ENCODE results near the gene BEST2.
A peak's percentile ranks its signal among the peaks of the same experiment; 100 is the strongest.
"Not testable (repeated sequence)": the region's sequence is repeated elsewhere in the genome, so short reads cannot be mapped to it uniquely, and the experiment has no call there.

The BEST2 gene

DNA sequence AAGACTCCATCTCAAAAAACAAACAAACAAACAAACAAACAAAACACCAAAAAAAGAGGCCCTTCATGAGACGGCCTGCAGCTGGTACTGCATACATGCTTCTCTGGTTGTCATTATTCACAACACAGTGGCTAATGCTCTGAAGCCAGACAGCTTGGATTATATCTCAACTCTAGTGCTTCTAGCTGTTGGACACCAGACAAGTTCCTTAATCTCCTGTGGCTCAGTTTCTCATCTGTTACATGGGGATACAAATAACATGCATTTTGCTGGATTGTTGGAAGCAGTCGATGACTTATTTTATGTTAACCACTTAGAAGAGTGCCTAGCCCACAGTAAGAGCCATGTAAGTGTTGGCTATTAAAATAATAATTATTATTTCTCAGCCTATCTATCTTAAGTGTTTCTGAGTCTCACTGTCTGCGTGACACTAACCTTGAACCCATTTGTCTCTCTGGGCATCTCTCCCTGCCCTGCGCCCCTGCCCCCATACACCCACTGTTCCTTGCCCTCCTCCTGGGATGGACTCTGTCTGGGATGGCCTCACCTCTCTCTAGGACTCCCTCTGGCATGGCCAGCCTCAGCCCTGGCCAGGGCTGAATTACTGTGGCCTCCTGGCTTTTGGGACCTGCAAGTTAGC, 36.6 kb downstream of the BEST2 start:
- DNase-seq = peak; percentile 56

- DNase-seq = peak; percentile 96
Observed at GRCh38 chr19:12788682-12789097, 37.1 kb downstream of the BEST2 start.

GRCh38 chr19:12789098-12789903, 37.7 kb downstream of the BEST2 start:
- DNase-seq = peak; percentile 95

DNA sequence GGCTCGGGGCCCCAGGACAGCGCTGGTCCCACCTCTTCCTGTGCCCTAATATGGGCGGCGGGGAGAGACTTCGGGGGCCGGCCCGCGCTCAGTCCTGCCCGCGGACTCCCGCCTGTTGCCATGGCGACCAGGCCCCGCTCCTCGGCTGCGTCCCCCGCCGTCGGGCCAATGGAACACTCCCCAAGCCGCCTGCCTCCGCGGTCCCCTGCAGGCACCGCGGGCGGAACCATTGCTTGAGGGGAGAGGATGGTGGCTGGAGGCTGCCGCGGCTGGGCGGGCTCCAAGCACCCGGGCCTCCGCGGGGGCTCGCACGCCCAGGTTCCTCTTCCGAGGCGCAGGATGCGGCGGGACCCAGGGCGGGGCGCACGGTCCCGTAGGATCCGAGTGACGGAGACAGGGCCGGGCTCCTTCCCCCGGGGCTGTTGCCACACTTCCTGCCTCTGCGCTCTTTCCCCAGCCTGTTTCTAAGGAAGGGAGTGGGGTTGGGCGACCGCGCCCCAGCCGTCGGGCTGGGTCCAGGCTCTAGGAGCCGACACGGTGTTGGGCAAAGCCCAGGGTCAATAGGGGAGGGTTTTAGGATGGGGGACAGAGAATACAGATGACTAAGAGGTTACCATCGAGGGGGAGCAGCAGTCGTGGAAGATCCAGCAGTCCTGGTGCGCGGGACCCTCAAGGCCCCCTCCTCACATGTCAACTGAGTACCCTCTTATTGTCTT, 38.5 kb downstream of the BEST2 start:
- peak; percentile 99 for DNase-seq

DNA sequence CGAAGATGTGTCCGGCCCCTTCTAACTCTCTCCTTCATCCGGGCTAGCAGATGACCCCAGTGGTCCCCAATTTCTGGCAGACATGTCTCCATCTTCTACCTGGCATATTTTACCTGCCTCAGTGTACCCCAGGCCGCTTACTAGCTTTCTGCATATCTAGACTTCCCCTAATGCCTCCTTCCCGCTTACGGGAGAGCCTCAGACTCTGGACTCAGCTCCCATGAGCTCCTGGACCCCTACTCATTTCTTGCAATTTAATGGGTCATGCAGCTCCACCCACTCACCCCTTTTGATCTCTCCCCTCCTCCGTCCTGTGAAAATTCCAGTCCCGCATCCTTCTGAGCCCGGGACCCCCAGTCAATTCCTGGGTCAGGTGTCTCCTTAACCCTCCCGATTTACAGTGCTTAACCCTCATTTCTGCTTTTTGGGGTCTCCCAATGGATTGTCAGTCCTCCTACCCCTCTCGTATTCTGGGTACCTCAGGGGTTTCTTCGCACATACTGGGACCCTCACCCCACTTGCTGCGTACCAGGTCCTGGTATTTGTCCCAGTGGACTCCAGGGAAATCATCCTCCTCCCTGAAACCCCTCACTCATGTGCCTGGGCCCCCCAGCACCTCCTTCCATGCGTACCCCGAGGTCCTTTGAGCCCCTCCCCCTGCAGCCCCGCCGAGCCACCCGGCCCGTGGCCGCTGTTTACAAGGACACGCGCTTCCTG, 39.2 kb downstream of the BEST2 start:
- DNase-seq = peak; percentile 58

GRCh38 chr19:12791345-12792050, 39.9 kb downstream of the BEST2 start, which contains the start of gene JUNB:
Gene JUNB, plus strand, starts transcription at chr19:12791486. Its CDS starts 286 bp downstream, at chr19:12791772.
- peak; percentile 99 for DNase-seq

DNA sequence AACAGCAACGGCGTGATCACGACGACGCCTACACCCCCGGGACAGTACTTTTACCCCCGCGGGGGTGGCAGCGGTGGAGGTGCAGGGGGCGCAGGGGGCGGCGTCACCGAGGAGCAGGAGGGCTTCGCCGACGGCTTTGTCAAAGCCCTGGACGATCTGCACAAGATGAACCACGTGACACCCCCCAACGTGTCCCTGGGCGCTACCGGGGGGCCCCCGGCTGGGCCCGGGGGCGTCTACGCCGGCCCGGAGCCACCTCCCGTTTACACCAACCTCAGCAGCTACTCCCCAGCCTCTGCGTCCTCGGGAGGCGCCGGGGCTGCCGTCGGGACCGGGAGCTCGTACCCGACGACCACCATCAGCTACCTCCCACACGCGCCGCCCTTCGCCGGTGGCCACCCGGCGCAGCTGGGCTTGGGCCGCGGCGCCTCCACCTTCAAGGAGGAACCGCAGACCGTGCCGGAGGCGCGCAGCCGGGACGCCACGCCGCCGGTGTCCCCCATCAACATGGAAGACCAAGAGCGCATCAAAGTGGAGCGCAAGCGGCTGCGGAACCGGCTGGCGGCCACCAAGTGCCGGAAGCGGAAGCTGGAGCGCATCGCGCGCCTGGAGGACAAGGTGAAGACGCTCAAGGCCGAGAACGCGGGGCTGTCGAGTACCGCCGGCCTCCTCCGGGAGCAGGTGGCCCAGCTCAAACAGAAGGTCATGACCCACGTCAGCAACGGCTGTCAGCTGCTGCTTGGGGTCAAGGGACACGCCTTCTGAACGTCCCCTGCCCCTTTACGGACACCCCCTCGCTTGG, 40.7 kb downstream of the BEST2 start:
- peak; percentile 89 for DNase-seq

DNA sequence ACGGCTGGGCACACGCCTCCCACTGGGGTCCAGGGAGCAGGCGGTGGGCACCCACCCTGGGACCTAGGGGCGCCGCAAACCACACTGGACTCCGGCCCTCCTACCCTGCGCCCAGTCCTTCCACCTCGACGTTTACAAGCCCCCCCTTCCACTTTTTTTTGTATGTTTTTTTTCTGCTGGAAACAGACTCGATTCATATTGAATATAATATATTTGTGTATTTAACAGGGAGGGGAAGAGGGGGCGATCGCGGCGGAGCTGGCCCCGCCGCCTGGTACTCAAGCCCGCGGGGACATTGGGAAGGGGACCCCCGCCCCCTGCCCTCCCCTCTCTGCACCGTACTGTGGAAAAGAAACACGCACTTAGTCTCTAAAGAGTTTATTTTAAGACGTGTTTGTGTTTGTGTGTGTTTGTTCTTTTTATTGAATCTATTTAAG, 41.3 kb downstream of the BEST2 start:
- DNase-seq = peak; percentile 66

DNA sequence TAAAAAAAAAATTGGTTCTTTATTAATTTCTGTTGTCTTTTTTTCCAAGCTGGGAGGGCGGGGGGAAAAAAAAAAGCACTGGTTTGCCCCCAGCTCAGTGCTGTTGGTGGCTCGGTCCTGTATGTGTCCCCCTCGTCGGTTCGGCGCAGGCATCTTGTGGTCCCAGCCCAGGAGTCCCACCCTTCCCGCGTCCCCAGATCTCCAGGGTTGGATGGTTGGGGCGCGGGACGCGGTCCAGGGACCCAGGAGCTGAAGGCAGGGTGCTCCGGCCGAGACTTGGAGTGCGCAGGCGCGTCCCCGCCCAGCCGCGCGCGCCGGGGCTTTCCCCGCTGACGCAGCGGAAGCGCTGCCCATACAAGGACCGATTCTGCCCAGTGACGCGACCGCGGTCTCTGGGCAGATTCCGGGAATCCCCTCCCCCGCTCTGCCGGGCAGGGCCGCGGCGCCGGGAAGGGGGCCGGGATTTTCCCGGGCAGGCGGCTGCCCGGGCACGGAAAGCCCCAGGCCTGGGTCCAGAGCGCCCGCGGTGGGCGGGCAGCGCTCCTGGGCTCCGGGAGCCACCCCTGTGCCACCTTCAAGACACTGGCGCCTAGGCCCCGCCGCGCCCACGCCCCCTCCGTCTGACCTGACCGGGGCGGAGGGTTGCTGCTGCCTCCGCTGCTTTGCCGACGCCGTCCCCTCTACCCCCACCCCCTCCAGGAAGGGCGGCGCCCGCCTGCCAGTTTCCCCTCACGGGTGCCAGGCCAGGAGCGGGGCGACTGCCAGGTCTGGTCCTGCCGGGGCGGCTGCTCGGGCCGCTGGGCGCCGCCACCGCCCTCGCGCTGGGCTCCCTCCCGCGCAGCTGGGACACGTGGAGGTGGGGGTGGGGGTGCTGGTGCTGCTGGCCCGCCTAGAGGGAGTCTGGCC, 42.0 kb downstream of the BEST2 start:
- peak; percentile 96 for DNase-seq

- DNase-seq = peak; percentile 33
Observed at GRCh38 chr19:12794196-12794941, 42.8 kb downstream of the BEST2 start.

- no peak for DNase-seq
Observed at GRCh38 chr19:12794971-12795381, 43.4 kb downstream of the BEST2 start.

DNA sequence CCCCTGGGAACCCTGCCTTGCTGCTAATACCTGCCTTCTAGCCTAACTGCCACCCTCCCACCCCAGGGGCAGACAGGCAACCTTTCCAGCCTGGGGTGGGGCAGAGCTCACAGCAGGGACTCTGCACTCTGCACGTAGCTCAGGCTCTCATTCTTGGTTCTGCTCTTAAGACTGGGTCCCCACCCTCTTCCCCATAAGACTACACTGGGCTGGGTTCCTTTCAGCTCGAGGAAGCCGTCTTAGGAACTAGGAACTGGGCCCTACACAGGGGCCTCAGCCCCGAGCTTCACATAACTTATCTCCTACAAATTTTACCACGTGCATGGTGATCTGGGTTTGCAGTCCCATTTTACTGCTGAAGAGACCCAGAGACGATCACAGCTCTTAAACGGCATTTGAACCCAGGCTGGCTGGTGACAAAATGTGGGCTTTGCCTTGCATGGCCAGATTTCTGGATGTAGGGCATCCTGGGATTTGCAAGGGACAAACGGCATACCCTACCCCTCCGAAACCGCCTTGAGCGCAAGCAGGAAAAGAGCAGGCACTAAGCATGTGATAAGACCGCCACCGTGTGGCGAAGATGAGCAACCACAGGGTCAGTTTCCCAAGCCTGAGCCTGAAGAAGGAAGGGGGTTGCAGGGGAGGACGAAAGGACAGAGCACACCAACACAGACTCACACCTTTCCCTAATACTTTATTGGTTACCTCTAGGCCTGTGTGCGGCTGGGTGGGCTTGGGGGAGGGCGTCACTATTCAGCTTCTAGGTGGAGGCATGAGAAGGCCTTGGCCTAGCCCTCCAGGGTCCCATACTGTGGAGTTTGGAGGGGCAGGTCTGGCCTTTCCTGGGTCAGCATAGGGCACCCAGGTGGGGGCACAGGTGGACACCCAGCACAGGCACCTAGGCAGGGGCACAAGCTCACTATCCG, 44.8 kb downstream of the BEST2 start:
- DNase-seq = peak; percentile 93

GRCh38 chr19:12797141-12797587, 45.6 kb downstream of the BEST2 start:
- peak; percentile 29 for DNase-seq

- DNase-seq = not testable (repeated sequence)
Observed at GRCh38 chr19:12797607-12798006, 46.0 kb downstream of the BEST2 start.

- DNase-seq = no peak
Observed at GRCh38 chr19:12799742-12800465, 48.3 kb downstream of the BEST2 start.

DNA sequence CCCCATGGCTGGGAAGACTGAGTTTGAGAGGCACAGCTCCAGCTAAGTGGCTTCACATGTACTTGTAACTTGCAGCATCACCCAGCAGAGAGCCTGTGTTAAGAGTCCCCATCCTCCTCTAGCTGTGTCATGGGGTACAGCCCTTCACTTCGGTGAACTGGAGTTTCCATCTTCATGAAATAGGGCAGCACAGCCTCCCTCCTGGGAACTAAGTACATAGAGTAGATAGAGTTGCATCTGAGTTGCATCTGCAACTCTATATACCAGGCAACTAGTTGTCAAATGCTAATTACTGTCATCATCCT, 48.8 kb downstream of the BEST2 start:
- no peak for DNase-seq

DNA sequence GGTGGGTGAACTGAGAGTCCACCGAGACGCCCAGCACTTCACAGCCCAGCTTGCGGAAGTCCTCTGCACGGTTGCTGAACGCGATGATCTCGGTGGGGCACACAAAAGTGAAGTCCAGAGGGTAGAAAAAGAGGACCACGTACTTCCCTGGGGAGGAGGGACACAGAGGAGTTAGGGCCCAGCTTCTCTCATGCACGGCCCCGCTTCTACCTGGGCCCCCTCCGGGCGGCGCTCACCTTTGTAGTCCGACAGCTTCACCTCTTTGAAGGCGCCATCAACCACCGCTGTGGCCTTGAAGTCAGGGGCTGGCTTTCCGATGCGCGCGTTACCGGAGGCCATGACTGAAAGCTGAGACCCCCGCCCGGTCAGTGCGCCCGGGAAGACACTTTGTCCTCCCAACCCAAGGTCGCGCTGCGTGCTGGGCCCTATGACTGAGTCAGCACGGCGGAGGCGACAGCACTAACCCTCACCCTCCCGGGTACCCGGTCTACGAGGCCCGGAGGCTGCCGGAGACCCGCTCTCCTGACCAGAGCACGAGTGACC, 49.4 kb downstream of the BEST2 start:
- peak; percentile 60 for DNase-seq
